Activated naive CD8-positive, alpha-beta T cell treated with anti-CD3 and anti-CD28 coated beads, Interleukin-2, amount 50 U/mL, for 24 hours (primary cell): Measurements from ENCODE around the gene SGPP2.

Experiments used
- ATAC-seq: fragments of 150-1000 bp; cut with Tn5 transposase; one replicate; pipeline ENCODE4 v1.10.0; 2021
- DNase-seq: peaks from one replicate; pipeline ENCODE4 v3.0.0; 2021
- H3K27ac Mint-ChIP-seq: one replicate; pipeline ENCODE4 v1.8.0; 2021; ENCODE audit warnings: mild to moderate bottlenecking, mixed read lengths
- H3K27me3 Mint-ChIP-seq: one replicate; pipeline ENCODE4 v1.8.0; 2021; ENCODE audit warnings: mixed read lengths
- H3K36me3 Mint-ChIP-seq: one replicate; pipeline ENCODE4 v1.8.0; 2021; ENCODE audit warnings: low read depth, mixed read lengths
- H3K4me1 Mint-ChIP-seq: one replicate; pipeline ENCODE4 v1.8.0; 2021; ENCODE audit warnings: mixed read lengths
- H3K4me3 Mint-ChIP-seq: one replicate; pipeline ENCODE4 v1.8.0; 2021; ENCODE audit warnings: mild to moderate bottlenecking, moderate library complexity, mixed read lengths
- H3K9me3 Mint-ChIP-seq: one replicate; pipeline ENCODE4 v1.8.0; 2021; ENCODE audit warnings: mixed read lengths

SGPP2 gene

GRCh38 chr2:222439692-222440091 lies 15.3 kb downstream of the SGPP2 start:
- no peak for ATAC-seq
- Mint-ChIP-seq H3K4me3 (no peak overlapping the region), H3K4me1 (no peaks in the 10 kb centered on the region)

GRCh38 chr2:222440673-222441422 lies 16.5 kb downstream of the SGPP2 start:
- H3K4me1 Mint-ChIP-seq = no peaks in the 10 kb centered on the region
- peaks cover 4% of the 10 kb centered on the region for H3K27me3 Mint-ChIP-seq
- no peaks in the 10 kb centered on the region for H3K36me3 Mint-ChIP-seq
- DNase-seq (no peak), ATAC-seq (no peak)
- H3K9me3 Mint-ChIP-seq = no peaks in the 10 kb centered on the region
- no peak overlapping the region for H3K27ac Mint-ChIP-seq
- H3K4me3 Mint-ChIP-seq = no peak overlapping the region

More at GRCh38 chr2:222439692-222440091, 15.3 kb downstream of the SGPP2 start:
- DNase-seq = no peak
- Mint-ChIP-seq H3K27ac (no peak overlapping the region), H3K9me3 (no peaks in the 10 kb centered on the region), H3K36me3 (no peaks in the 10 kb centered on the region), H3K27me3 (peaks cover 4% of the 10 kb centered on the region)

DNA sequence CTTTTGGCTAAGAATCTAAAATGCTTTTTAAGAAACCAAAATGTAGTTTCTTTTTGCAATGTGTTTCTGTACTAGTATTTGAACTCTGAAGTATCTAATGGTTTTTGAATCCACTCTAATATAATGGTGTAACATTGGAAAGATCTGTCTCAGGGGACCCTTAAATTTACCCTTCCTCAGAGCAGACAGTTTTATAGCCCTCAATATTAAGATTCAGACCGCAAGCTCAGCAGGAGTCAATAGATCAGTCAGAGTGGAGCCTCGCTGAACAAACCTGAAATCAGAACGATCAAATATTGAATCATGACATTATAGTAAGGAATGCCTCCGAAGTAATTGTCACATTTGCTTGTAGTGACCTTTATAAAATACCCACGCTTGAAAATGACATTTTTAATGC lies 18.3 kb downstream of the SGPP2 start:
- Mint-ChIP-seq H3K9me3 (no peaks in the 10 kb centered on the region), H3K27me3 (peaks cover 4% of the 10 kb centered on the region), H3K4me1 (no peaks in the 10 kb centered on the region), H3K36me3 (no peaks in the 10 kb centered on the region), H3K27ac (no peak overlapping the region), H3K4me3 (no peak overlapping the region)
- DNase-seq (no peak), ATAC-seq (no peak)

GRCh38 chr2:222445227-222445626 lies 20.9 kb downstream of the SGPP2 start:
- H3K27ac Mint-ChIP-seq = no peak overlapping the region

GRCh38 chr2:222447131-222447530 lies 22.8 kb downstream of the SGPP2 start:
- Mint-ChIP-seq H3K4me3 (no peak overlapping the region), H3K36me3 (no peaks in the 10 kb centered on the region), H3K4me1 (no peaks in the 10 kb centered on the region)

More at GRCh38 chr2:222445227-222445626, 20.9 kb downstream of the SGPP2 start:
- no peaks in the 10 kb centered on the region for H3K4me1 Mint-ChIP-seq
- H3K9me3 Mint-ChIP-seq = no peaks in the 10 kb centered on the region
- no peaks in the 10 kb centered on the region for H3K36me3 Mint-ChIP-seq
- DNase-seq = no peak
- no peak overlapping the region for H3K4me3 Mint-ChIP-seq
- H3K27me3 Mint-ChIP-seq = peaks cover 4% of the 10 kb centered on the region
- no peak for ATAC-seq

DNA sequence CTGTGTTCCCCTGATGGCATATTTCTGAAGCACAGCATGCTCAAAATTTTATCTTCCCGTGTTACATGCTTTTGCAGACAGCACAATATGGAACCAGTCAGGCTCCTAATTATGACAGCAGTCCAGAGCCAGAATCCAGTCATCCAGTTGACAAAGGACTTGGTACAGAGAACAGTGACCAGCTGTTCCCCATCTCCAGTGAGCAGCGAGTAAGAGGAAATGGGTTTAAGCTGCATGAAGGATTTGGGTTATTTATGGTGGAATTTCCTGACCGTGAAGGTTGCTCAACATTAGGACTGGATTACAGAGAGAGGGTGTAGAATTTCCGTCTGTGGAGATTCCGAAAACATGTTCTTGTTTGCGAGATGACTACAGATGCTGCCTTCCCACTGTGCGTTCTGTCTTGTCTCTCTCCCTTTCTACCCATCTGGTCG lies 24.4 kb downstream of the SGPP2 start:
- Mint-ChIP-seq H3K27ac (no peak overlapping the region), H3K27me3 (peaks cover 5% of the 10 kb centered on the region), H3K4me3 (no peak overlapping the region), H3K9me3 (no peaks in the 10 kb centered on the region), H3K36me3 (no peaks in the 10 kb centered on the region), H3K4me1 (no peaks in the 10 kb centered on the region)
- no peak for DNase-seq
- no peak for ATAC-seq

More at GRCh38 chr2:222447131-222447530, 22.8 kb downstream of the SGPP2 start:
- H3K9me3 Mint-ChIP-seq = no peaks in the 10 kb centered on the region
- DNase-seq (no peak), ATAC-seq (no peak)
- no peak overlapping the region for H3K27ac Mint-ChIP-seq
- peaks cover 8% of the 10 kb centered on the region for H3K27me3 Mint-ChIP-seq

GRCh38 chr2:222450021-222450420 lies 25.7 kb downstream of the SGPP2 start:
- no peak overlapping the region for H3K4me3 Mint-ChIP-seq
- H3K36me3 Mint-ChIP-seq = no peaks in the 10 kb centered on the region
- H3K9me3 Mint-ChIP-seq = no peaks in the 10 kb centered on the region
- DNase-seq (no peak), ATAC-seq (no peak)
- H3K4me1 Mint-ChIP-seq = no peaks in the 10 kb centered on the region
- no peak overlapping the region for H3K27ac Mint-ChIP-seq
- peaks cover 7% of the 10 kb centered on the region for H3K27me3 Mint-ChIP-seq

- Mint-ChIP-seq H3K9me3 (no peaks in the 10 kb centered on the region), H3K4me1 (no peaks in the 10 kb centered on the region), H3K4me3 (no peak overlapping the region), H3K27me3 (peaks cover 7% of the 10 kb centered on the region), H3K27ac (no peak overlapping the region), H3K36me3 (no peaks in the 10 kb centered on the region)
- ATAC-seq (peak; percentile 57), DNase-seq (no peak)
Measured at GRCh38 chr2:222451224-222451674, 26.9 kb downstream of the SGPP2 start.

DNA sequence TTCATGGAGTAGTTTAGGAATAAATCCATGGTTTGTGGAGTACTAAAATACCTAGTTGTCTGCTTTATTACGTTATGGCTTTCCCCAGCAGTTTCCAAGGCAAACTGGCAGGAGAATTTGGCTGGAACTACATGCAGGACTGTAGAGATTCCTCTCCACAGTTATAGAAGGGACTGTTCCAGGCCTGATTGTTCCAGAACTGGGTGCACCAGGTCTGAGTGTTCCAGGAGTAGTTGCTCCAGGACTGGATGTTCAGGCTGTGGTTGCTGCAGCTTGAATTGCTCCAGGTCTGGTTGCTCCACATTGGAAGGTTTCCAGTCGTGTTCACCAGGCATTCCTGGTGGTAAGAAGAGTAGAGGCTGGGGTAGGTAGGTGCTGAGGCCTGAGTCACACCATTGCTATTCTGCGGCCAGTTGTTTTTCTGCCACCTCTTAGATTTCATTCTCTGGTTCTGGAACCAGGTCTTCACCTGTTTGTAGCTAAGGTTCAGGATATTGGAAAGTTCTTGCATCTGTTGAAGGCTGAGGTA lies 28.1 kb downstream of the SGPP2 start:
- Mint-ChIP-seq H3K4me1 (no peaks in the 10 kb centered on the region), H3K27ac (no peak overlapping the region), H3K9me3 (no peaks in the 10 kb centered on the region), H3K36me3 (no peaks in the 10 kb centered on the region), H3K27me3 (peaks cover 7% of the 10 kb centered on the region), H3K4me3 (no peak overlapping the region)
- DNase-seq (no peak), ATAC-seq (no peak)

DNA sequence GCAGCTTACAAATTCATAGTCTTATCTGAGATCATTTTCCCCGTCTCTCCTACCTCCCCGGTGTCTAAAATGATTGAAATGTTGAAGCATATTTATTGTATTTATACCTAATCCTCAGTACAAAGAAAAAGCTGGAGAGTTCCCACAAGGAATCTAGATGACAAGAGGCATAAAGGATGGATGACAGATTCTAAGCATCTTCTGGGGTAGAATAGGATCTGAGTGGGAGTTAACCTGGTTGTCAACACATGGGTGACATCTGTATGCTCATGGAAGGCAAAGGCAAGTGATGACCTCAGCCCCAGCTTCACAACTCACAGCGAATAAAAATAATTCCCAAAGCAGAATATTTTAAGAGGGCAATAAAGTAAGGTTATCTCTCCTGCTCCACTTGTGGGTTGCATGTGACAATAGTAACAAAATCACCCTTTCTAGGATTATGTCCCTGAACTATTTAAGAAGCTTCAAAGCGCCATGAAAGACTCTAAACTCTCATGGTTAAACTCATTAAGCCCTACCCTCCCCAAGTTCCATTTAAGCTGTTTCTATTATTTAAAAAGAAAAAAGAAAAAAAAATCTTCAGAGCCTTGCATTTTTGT lies 32.2 kb downstream of the SGPP2 start:
- Mint-ChIP-seq H3K4me3 (no peak overlapping the region), H3K27me3 (peaks cover 8% of the 10 kb centered on the region), H3K27ac (no peak overlapping the region), H3K36me3 (no peaks in the 10 kb centered on the region), H3K9me3 (peaks cover 4% of the 10 kb centered on the region), H3K4me1 (no peaks in the 10 kb centered on the region)
- DNase-seq (no peak), ATAC-seq (no peak)

GRCh38 chr2:222459983-222460382 lies 35.6 kb downstream of the SGPP2 start:
- no peak overlapping the region for H3K27ac Mint-ChIP-seq
- no peaks in the 10 kb centered on the region for H3K36me3 Mint-ChIP-seq
- no peaks in the 10 kb centered on the region for H3K4me1 Mint-ChIP-seq
- peaks cover 10% of the 10 kb centered on the region for H3K27me3 Mint-ChIP-seq
- peaks cover 9% of the 10 kb centered on the region for H3K9me3 Mint-ChIP-seq
- no peak for ATAC-seq
- H3K4me3 Mint-ChIP-seq = no peak overlapping the region
- no peak for DNase-seq

DNA sequence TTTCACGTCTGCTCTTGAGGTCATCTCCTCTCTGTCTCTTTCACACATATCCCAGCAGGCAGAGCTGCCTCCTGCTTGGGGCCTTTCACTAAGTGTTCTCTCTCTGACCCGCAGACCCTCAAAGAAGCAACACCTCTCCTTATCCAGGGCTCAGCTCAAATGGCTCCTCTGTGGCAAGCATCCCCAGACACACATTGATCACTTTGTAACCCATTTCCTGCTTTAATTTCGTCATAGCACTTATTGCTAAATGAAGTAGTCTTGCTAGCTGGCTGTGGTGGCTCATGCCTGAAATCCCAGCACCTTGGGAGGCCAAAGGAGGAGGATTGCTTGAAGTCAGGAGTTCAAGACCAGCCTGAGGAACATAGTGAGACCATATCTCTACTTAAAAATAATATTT lies 41.4 kb downstream of the SGPP2 start:
- no peak overlapping the region for H3K4me3 Mint-ChIP-seq
- ATAC-seq = no peak
- no peak overlapping the region for H3K27ac Mint-ChIP-seq

DNA sequence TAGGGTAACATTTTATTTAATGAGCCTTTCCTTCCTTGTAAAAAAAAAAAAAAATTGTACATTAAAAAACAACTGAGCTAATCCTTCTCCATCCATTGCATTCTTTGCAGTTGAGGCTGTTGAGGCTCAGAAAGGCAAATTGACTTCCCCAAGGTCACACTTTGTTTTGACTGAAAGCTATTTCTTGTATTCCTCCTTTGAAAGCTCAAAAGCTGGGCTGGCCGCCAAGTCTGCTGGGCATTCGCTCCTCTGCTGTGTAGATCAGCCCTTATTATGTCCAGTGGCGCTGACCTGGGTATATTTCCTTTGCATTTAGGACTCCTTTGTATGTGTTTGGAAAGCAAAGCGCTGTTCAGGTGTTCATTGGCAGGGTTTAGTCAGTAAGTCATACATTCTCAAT lies 44.0 kb downstream of the SGPP2 start:
- DNase-seq (no peak), ATAC-seq (no peak)
- Mint-ChIP-seq H3K4me1 (no peaks in the 10 kb centered on the region), H3K27me3 (peaks cover 7% of the 10 kb centered on the region), H3K9me3 (no peaks in the 10 kb centered on the region), H3K4me3 (no peak overlapping the region), H3K27ac (no peak overlapping the region), H3K36me3 (no peaks in the 10 kb centered on the region)

More for the DNA sequence above, 41.4 kb downstream of the SGPP2 start:
- peaks cover 9% of the 10 kb centered on the region for H3K9me3 Mint-ChIP-seq
- H3K36me3 Mint-ChIP-seq = no peaks in the 10 kb centered on the region
- H3K27me3 Mint-ChIP-seq = peaks cover 14% of the 10 kb centered on the region
- DNase-seq = no peak
- no peaks in the 10 kb centered on the region for H3K4me1 Mint-ChIP-seq

DNA sequence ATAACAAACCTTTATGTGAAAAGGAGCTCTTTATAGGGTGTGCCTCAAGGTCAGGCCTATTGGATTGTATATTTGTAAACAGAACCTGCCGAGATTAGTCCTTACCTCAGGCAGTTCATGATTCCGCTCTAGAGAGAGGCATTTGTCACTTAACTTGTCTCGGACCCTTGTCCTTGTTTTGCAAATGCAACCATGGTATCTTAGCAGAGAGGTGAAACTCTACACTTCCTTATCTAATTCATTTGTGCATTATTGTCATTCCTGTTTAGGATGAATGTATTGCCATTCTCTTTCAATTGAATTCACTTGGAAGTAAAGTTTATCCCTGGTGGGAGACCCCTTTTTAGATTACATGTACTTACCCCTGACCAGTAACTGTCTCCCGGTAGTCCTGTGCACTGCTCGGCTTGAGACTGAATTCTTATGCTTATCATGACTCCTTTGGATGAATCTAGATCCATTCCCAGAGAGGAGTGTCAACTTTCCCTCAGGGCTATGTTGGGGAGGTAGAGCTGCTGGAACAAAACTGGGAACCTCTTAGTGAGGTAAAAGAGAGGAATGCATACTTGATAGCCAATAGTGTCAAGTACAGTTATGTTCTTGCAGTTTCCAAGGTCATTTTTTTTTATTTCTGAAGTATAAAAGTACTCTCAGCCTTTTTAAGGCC lies 46.6 kb downstream of the SGPP2 start:
- Mint-ChIP-seq H3K9me3 (no peaks in the 10 kb centered on the region), H3K4me1 (no peaks in the 10 kb centered on the region), H3K36me3 (no peaks in the 10 kb centered on the region), H3K27me3 (peaks cover 5% of the 10 kb centered on the region), H3K4me3 (no peak overlapping the region), H3K27ac (no peak overlapping the region)
- DNase-seq = no peak
- no peak for ATAC-seq
